DND-41 (cell line): ENCODE measurements around the gene RBM47.

Source experiments
- EZH2 ChIP-seq: IDR thresholded peaks from 3 replicates; pipeline ENCODE4 v1.6.1; 2012; ENCODE audit warnings: borderline replicate concordance, low read depth, mild to moderate bottlenecking, moderate library complexity, low read length, inconsistent platforms; ENCODE audit not compliant: severe bottlenecking
- TF ChIP-seq, protein P1 (sequence below): IDR thresholded peaks from 2 replicates; pipeline ENCODE4 v1.5.1; 2012; ENCODE audit warnings: borderline replicate concordance, low read length, moderate library complexity, mild to moderate bottlenecking; ENCODE audit not compliant: poor library complexity, severe bottlenecking; ENCODE audit errors: extremely low read depth

- TF ChIP-seq, protein P1, sequence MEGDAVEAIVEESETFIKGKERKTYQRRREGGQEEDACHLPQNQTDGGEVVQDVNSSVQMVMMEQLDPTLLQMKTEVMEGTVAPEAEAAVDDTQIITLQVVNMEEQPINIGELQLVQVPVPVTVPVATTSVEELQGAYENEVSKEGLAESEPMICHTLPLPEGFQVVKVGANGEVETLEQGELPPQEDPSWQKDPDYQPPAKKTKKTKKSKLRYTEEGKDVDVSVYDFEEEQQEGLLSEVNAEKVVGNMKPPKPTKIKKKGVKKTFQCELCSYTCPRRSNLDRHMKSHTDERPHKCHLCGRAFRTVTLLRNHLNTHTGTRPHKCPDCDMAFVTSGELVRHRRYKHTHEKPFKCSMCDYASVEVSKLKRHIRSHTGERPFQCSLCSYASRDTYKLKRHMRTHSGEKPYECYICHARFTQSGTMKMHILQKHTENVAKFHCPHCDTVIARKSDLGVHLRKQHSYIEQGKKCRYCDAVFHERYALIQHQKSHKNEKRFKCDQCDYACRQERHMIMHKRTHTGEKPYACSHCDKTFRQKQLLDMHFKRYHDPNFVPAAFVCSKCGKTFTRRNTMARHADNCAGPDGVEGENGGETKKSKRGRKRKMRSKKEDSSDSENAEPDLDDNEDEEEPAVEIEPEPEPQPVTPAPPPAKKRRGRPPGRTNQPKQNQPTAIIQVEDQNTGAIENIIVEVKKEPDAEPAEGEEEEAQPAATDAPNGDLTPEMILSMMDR: no peak
- TF ChIP-seq EZH2: no peak
Measured at GRCh38 chr4:40453912-40454311, 175.8 kb downstream of the RBM47 start.
